Middle frontal gyrus (tissue), 1 donor: ENCODE data around the gene TTC23.
"Not testable (repeated sequence)": the region's sequence is repeated elsewhere in the genome, so short reads cannot be mapped to it uniquely, and the experiment has no call there.

ENCODE experiments used
- DNase-seq: peaks from one replicate; pipeline ENCODE4 v3.0.0-alpha.2; 2015; ENCODE audit warnings: low spot score; ENCODE audit errors: extremely low spot score

Gene TTC23

GRCh38 chr15:99201408-99202175 is 47.8 kb downstream of the TTC23 start:
- DNase-seq = no peak

- no peak for DNase-seq
Observed at GRCh38 chr15:99197856-99198255, 51.5 kb downstream of the TTC23 start.

GRCh38 chr15:99192181-99192580 is 57.2 kb downstream of the TTC23 start:
- DNase-seq = not testable (repeated sequence)

- no peak for DNase-seq
Observed at GRCh38 chr15:99187936-99188335, 61.4 kb downstream of the TTC23 start.

GRCh38 chr15:99185414-99186130 is 63.8 kb downstream of the TTC23 start:
- DNase-seq = no peak

- no peak for DNase-seq
Observed at GRCh38 chr15:99182791-99183190, 66.6 kb downstream of the TTC23 start.

GRCh38 chr15:99181545-99181971 is 67.8 kb downstream of the TTC23 start:
- DNase-seq = no peak

GRCh38 chr15:99180964-99181306 is 68.4 kb downstream of the TTC23 start:
- DNase-seq = no peak

- DNase-seq = no peak
Observed at GRCh38 chr15:99180086-99180963, 69.1 kb downstream of the TTC23 start.

- no peak for DNase-seq
Observed at GRCh38 chr15:99177679-99178078, 71.7 kb downstream of the TTC23 start.

GRCh38 chr15:99176757-99177156 is 72.6 kb downstream of the TTC23 start:
- DNase-seq = no peak

GRCh38 chr15:99174567-99175395 is 74.6 kb downstream of the TTC23 start:
- no peak for DNase-seq

GRCh38 chr15:99172989-99173388 is 76.4 kb downstream of the TTC23 start:
- DNase-seq = no peak

- no peak for DNase-seq
Observed at GRCh38 chr15:99172171-99172570, 77.2 kb downstream of the TTC23 start.

- DNase-seq = no peak
Observed at GRCh38 chr15:99170476-99171065, 78.8 kb downstream of the TTC23 start.

- no peak for DNase-seq
Observed at GRCh38 chr15:99169769-99170311, 79.5 kb downstream of the TTC23 start.

- DNase-seq = no peak
Observed at GRCh38 chr15:99168601-99169580, 80.5 kb downstream of the TTC23 start.

- no peak for DNase-seq
Observed at GRCh38 chr15:99167640-99168039, 81.7 kb downstream of the TTC23 start.

- no peak for DNase-seq
Observed at GRCh38 chr15:99167201-99167600, 82.2 kb downstream of the TTC23 start.
